Measurements from ENCODE around the gene USP17L15. TPM values are rescaled to one million over a fixed set of nuclear protein-coding genes. Genes with fewer than 3 reads are reported as not detected.
"Not testable (repeated sequence)": the region's sequence is repeated elsewhere in the genome, so short reads cannot be mapped to it uniquely, and the experiment has no call there.

USP17L15 gene, protein sequence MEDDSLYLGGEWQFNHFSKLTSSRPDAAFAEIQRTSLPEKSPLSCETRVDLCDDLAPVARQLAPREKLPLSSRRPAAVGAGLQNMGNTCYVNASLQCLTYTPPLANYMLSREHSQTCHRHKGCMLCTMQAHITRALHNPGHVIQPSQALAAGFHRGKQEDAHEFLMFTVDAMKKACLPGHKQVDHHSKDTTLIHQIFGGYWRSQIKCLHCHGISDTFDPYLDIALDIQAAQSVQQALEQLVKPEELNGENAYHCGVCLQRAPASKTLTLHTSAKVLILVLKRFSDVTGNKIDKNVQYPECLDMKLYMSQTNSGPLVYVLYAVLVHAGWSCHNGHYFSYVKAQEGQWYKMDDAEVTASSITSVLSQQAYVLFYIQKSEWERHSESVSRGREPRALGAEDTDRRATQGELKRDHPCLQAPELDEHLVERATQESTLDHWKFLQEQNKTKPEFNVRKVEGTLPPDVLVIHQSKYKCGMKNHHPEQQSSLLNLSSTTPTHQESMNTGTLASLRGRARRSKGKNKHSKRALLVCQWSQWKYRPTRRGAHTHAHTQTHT
- total RNA-seq = not detected

GRCh38 chr4:9234085-9234484 lies at the start of gene USP17L15:
Gene USP17L15 (plus strand): TSS chr4:9234385. CDS start chr4:9234385, 0 bp downstream.
- DNase-seq (ENCODE audit: low spot score in 2 of 2); FAIRE-seq: not testable (repeated sequence)

GRCh38 chr4:9210357-9210756 lies 23.8 kb upstream of the USP17L15 start, which contains the start of gene USP17L10:
Gene USP17L10 (plus strand): TSS chr4:9210657. CDS start chr4:9210657, 0 bp downstream.
- DNase-seq (ENCODE audit: low spot score in 2 of 2); FAIRE-seq: not testable (repeated sequence)

- FAIRE-seq; DNase-seq (ENCODE audit: low spot score in 2 of 2): not testable (repeated sequence)
Observed at GRCh38 chr4:9214701-9215100, 19.5 kb upstream of the USP17L15 start.

- not testable (repeated sequence) for FAIRE-seq; DNase-seq (ENCODE audit: low spot score in 2 of 2)
Observed at GRCh38 chr4:9215105-9215504, 19.1 kb upstream of the USP17L15 start, which contains the start of gene USP17L11. Gene USP17L11 (plus strand): TSS chr4:9215405. CDS start chr4:9215405, 0 bp downstream.

DNA sequence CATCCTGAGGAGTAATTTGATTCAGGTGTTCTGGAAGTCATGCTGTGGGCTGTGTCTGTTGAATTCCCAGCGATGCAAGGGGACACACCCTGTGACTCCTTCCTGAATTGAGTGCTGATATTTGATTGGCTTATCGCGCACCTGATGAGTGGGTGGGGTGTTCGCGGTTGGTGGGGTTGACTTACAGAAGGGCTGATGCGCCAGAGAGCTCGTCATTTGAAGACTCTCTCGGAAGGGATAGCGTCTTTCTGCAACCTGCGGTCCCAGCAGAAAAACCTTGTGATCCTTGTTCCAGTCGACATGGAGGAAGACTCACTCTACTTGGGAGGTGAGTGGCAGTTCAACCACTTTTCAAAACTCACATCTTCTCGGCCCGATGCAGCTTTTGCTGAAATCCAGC lies 14.3 kb upstream of the USP17L15 start, which contains the start of gene USP17L12:
USP17L12 (plus strand) TSS at position 301 of the 400 bp plus-strand sequence; CDS start at position 301, 0 bp downstream.
- not testable (repeated sequence) for FAIRE-seq; DNase-seq (ENCODE audit: low spot score in 2 of 2)

DNA sequence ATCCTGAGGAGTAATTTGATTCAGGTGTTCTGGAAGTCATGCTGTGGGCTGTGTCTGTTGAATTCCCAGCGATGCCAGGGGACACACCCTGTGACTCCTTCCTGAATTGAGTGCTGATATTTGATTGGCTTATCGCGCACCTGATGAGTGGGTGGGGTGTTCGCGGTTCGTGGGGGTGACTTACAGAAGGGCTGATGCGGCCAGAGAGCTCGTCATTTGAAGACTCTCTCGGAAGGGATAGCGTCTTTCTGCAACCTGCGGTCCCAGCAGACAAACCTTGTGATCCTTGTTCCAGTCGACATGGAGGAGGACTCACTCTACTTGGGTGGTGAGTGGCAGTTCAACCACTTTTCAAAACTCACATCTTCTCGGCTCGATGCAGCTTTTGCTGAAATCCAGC lies 9.6 kb upstream of the USP17L15 start, which contains the start of gene USP17L13:
USP17L13 (plus strand) TSS at position 301 of the 400 bp plus-strand sequence; CDS start at position 301, 0 bp downstream.
- not testable (repeated sequence) for DNase-seq (ENCODE audit: low spot score in 2 of 2); FAIRE-seq

DNA sequence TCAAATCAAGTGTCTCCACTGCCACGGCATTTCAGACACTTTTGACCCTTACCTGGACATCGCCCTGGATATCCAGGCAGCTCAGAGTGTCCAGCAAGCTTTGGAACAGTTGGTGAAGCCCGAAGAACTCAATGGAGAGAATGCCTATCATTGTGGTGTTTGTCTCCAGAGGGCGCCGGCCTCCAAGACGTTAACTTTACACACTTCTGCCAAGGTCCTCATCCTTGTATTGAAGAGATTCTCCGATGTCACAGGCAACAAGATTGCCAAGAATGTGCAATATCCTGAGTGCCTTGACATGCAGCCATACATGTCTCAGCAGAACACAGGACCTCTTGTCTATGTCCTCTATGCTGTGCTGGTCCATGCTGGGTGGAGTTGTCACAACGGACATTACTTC lies 3.9 kb upstream of the USP17L15 start:
- not testable (repeated sequence) for DNase-seq (ENCODE audit: low spot score in 2 of 2); FAIRE-seq

DNA sequence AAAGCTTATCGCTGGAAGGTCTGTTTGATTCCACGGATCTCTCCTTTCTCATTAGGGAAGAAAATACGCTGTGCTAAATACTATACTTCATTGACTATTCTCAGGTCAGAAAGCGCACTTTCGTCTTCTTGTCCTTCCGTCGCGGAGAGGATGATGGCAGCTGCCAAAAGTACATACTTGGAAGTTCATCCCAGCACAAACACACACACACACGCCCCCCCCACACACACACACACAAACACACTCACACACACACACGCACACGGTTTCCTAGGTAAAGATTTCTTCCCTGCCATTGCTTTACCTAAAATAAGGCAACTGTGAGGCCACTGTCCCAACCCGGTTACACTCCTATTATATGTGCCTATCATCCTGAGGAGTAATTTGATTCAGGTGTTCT lies 4.3 kb downstream of the USP17L15 start:
- not testable (repeated sequence) for DNase-seq (ENCODE audit: low spot score in 2 of 2); FAIRE-seq

- FAIRE-seq = not testable (repeated sequence)
Observed at GRCh38 chr4:9243579-9243978, 9.4 kb downstream of the USP17L15 start, which contains the start of gene USP17L17. Gene USP17L17 (plus strand): TSS chr4:9243879. CDS start chr4:9243879, 0 bp downstream.

DNA sequence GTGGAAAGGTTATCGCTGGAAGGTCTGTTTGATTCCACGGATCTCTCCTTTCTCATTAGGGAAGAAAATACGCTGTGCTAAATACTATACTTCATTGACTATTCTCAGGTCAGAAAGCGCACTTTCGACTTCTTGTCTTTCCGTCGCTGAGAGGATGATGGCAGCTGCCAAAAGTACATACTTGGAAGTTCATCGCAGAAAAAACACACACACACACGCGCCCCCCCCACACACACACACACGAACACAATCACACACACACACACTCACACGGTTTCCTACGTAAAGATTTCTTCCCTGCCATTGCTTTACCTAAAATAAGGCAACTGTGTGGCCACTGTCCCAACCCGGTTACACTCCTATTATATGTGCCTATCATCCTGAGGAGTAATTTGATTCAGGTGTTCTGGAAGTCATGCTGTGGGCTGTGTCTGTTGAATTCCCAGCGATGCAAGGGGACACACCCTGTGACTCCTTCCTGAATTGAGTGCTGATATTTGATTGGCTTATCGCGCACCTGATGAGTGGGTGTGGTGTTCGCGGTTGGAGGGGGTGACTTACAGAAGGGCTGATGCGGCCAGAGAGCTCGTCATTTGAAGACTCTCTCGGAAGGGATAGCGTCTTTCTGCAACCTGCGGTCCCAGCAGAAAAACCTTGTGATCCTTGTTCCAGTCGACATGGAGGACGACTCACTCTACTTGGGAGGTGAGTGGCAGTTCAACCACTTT lies 13.9 kb downstream of the USP17L15 start, which contains the start of gene USP17L18:
USP17L18 (plus strand) TSS at position 678 of the 728 bp plus-strand sequence; CDS start at position 678, 0 bp downstream.
- DNase-seq (ENCODE audit: low spot score in 2 of 2); FAIRE-seq: not testable (repeated sequence)

More at GRCh38 chr4:9243579-9243978, 9.4 kb downstream of the USP17L15 start, which contains the start of gene USP17L17:
- not testable (repeated sequence) for DNase-seq (ENCODE audit: low spot score in 2 of 2)

DNA sequence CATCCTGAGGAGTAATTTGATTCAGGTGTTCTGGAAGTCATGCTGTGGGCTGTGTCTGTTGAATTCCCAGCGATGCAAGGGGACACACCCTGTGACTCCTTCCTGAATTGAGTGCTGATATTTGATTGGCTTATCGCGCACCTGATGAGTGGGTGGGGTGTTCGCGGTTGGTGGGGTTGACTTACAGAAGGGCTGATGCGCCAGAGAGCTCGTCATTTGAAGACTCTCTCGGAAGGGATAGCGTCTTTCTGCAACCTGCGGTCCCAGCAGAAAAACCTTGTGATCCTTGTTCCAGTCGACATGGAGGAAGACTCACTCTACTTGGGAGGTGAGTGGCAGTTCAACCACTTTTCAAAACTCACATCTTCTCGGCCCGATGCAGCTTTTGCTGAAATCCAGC lies 18.9 kb downstream of the USP17L15 start, which contains the start of gene USP17L19:
USP17L19 (plus strand) TSS at position 301 of the 400 bp plus-strand sequence; CDS start at position 301, 0 bp downstream.
- DNase-seq (ENCODE audit: low spot score in 2 of 2); FAIRE-seq: not testable (repeated sequence)

DNA sequence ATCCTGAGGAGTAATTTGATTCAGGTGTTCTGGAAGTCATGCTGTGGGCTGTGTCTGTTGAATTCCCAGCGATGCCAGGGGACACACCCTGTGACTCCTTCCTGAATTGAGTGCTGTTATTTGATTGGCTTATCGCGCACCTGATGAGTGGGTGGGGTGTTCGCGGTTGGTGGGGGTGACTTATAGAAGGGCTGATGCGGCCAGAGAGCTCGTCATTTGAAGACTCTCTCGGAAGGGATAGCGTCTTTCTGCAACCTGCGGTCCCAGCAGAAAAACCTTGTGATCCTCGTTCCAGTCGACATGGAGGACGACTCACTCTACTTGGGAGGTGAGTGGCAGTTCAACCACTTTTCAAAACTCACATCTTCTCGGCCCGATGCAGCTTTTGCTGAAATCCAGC lies 23.6 kb downstream of the USP17L15 start, which contains the start of gene USP17L20:
USP17L20 (plus strand) TSS at position 301 of the 400 bp plus-strand sequence; CDS start at position 301, 0 bp downstream.
- not testable (repeated sequence) for FAIRE-seq

DNA sequence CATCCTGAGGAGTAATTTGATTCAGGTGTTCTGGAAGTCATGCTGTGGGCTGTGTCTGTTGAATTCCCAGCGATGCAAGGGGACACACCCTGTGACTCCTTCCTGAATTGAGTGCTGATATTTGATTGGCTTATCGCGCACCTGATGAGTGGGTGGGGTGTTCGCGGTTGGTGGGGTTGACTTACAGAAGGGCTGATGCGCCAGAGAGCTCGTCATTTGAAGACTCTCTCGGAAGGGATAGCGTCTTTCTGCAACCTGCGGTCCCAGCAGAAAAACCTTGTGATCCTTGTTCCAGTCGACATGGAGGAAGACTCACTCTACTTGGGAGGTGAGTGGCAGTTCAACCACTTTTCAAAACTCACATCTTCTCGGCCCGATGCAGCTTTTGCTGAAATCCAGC lies 28.4 kb downstream of the USP17L15 start, which contains the start of gene USP17L21:
USP17L21 (plus strand) TSS at position 301 of the 400 bp plus-strand sequence; CDS start at position 301, 0 bp downstream.
- FAIRE-seq; DNase-seq (ENCODE audit: low spot score in 2 of 2): not testable (repeated sequence)

More for the DNA sequence above, 23.6 kb downstream of the USP17L15 start, which contains the start of gene USP17L20:
- not testable (repeated sequence) for DNase-seq (ENCODE audit: low spot score in 2 of 2)

DNA sequence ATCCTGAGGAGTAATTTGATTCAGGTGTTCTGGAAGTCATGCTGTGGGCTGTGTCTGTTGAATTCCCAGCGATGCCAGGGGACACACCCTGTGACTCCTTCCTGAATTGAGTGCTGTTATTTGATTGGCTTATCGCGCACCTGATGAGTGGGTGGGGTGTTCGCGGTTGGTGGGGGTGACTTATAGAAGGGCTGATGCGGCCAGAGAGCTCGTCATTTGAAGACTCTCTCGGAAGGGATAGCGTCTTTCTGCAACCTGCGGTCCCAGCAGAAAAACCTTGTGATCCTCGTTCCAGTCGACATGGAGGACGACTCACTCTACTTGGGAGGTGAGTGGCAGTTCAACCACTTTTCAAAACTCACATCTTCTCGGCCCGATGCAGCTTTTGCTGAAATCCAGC lies 33.1 kb downstream of the USP17L15 start, which contains the start of gene USP17L22:
USP17L22 (plus strand) TSS at position 301 of the 400 bp plus-strand sequence; CDS start at position 301, 0 bp downstream.
- DNase-seq (ENCODE audit: low spot score in 2 of 2); FAIRE-seq: not testable (repeated sequence)

DNA sequence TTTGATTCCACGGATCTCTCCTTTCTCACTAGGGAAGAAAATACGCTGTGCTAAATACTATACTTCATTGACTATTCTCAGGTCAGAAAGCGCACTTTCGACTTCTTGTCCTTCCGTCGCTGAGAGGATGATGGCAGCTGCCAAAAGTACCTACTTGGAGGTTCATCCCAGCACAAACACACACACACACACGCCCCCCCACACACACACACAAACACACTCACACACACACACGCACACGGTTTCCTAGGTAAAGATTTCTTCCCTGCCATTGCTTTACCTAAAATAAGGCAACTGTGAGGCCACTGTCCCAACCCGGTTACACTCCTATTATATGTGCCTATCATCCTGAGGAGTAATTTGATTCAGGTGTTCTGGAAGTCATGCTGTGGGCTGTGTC lies 37.5 kb downstream of the USP17L15 start:
- DNase-seq (ENCODE audit: low spot score in 2 of 2); FAIRE-seq: not testable (repeated sequence)

Measured in frontal cortex (tissue), 4 donors.